ENCODE data around the gene MED8. TPM values are rescaled to one million over a fixed set of nuclear protein-coding genes. Genes with fewer than 3 reads are reported as not detected.

Gene MED8
- total and polyA plus RNA-seq, 10 of the 15 experiments (the other 5 are each of a cell fraction or from before 2014, with no cell fraction given): 20.2 to 61.7 (median 39.5) TPM

DNA sequence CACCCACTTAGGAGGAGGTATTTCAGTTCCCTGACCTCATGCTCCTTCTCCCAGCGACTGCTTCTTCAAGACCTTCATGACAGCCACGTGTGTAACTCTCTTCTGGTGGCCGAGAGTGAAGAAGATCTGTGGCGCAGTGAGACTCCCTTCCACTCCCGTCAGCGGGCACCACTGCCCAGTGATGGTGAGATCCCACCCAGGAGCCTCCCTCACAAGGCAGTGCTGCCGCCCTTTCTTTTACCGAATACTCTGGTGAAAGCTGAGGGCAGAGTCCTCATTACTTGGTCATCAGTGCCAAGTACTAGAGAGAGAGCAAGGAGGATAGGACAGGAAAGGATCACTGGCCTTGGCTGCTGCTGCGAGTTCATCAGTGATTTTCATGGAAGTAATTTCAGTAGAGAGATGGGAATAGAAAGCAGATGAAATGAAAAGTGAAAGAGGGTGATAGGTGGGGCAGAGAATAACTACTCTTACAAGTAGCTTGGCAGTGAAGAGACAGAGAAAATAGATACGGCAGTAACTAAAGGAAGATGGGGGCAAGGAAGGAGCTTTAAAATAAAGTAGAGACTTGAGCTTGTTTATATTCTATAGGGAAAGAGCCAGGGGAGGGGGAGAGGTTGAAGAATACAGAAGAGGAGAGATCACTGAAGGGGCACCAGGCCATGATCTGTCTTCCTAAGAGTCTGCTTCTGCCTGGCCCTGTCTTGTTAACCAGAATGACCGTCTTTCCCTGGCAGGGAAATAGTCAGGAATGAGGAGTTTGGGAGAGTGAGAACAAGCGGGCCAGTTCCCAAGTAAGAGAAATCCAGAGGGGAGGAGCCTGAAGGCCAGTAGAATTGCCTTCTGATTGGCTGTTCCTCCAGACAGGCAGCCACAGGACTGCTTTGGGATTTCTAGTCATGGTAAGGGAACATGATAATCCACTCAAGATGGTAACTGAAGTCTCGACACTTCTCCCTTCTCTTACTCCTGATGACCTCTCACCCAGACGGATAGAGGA, 45.8 kb upstream of the MED8 start:
- no peak for FAIRE-seq
- intact Hi-C loops (cut with micrococcal nuclease; ENCODE audit: unreplicated experiment): no loop called here
- H3K4me1 ChIP-seq (ENCODE audit: control insufficient read depth, insufficient read depth, low read length): no peaks in the 10 kb centered on the region
- no peak for DNase-seq (ENCODE audit: low read depth, low spot score)
- ChIA-PET CTCF (no interaction called here), POLR2A (no interaction called here), RAD21 (ENCODE audit: unreplicated experiment) (no interaction called here), SMC1A (ENCODE audit: uncharacterized antibody, unreplicated experiment) (interaction anchor here (1.0 kb wide), 1 partner anchor 28 kb away, joined by 3 read pairs; no protein-coding TSS in a partner anchor)
- H3K36me3 ChIP-seq (ENCODE audit: control insufficient read depth in 2 of 2, insufficient read depth in 2 of 2, low read length in 1 of 2): peaks cover 18 to 44% of the 10 kb centered on the region in 2 experiments
- in situ Hi-C loops (cut with MboI): no loop called here
- ATAC-seq: no peak
- 0 out of 2 replicates have a peak, but pooled peaks cover 4% of the 10 kb centered on the region for H4K20me1 ChIP-seq (ENCODE audit: control insufficient read depth, insufficient read depth)
- 86% methylated on average over 14 of the region's 14 CpGs for WGBS (ENCODE audit: insufficient coverage, insufficient replicate concordance, low lambda C conversion rate, missing lambda C conversion rate)
- no peak overlapping the region for H3K27ac ChIP-seq (ENCODE audit: control insufficient read depth, insufficient read depth)
- H3K9ac ChIP-seq (ENCODE audit: control insufficient read depth, insufficient read depth, low read length): no peak overlapping the region
- no peaks in the 10 kb centered on the region for H3K27me3 ChIP-seq (replicated peaks in 1 of 2; ENCODE audit: control insufficient read depth in 2 of 2, insufficient read depth in 2 of 2, low read length in 1 of 2)
- H3K79me2 ChIP-seq (ENCODE audit: control insufficient read depth, insufficient read depth, low read length): no peaks in the 10 kb centered on the region
- TF ChIP-seq RAD21 (IDR thresholded peaks at IDR 0.05; ENCODE audit: insufficient read depth, low read depth, low read length) (no peak), ZNF622 (IDR thresholded peaks at IDR 0.05) (no peak), TCF12 (IDR thresholded peaks at IDR 0.05; ENCODE audit: low read depth, low read length) (no peak), SIX5 (IDR thresholded peaks at IDR 0.05; ENCODE audit: low read depth, low read length, severe bottlenecking) (no peak), ZNF24 (IDR thresholded peaks at IDR 0.05) (no peak), CEBPB (IDR thresholded peaks at IDR 0.05; ENCODE audit: borderline replicate concordance in 1 of 2, low read depth in 2 of 2, low read length in 2 of 2) (no peak), HDAC6 (IDR thresholded peaks at IDR 0.05; ENCODE audit: unreplicated experiment) (no peak), NFIC (IDR thresholded peaks at IDR 0.05; ENCODE audit: low read depth, low read length) (no peak), TCF7 (IDR thresholded peaks at IDR 0.05; ENCODE audit: borderline replicate concordance) (no peak), DPF2 (IDR thresholded peaks at IDR 0.05) (no peak)
- no peaks in the 10 kb centered on the region for H3K9me3 ChIP-seq (replicated peaks; ENCODE audit: control insufficient read depth, insufficient read depth, low read length)
- BruUV-seq (replicated peaks): no TSS peak
- H3K4me3 ChIP-seq: no peak overlapping the region
- H3K4me2 ChIP-seq (ENCODE audit: control insufficient read depth, insufficient read depth): no peak overlapping the region
- no peak overlapping the region for H2AFZ ChIP-seq (ENCODE audit: control insufficient read depth, low read depth, low read length)
